GM12878 (cell line): ENCODE data around the gene DTWD2.

ENCODE experiments used
- CBX3 ChIP-seq: fragments of 200-600 bp; sonication (generic); IDR thresholded peaks from 2 replicates; pipeline ENCODE4 v1.6.1; 2016; ENCODE audit warnings: low read depth, borderline replicate concordance
- POLR2A ChIP-seq: IDR thresholded peaks from 2 replicates; pipeline ENCODE4 v1.6.1; 2011; ENCODE audit warnings: low read depth, mild to moderate bottlenecking, low read length
- POLR2AphosphoS5 ChIP-seq: IDR thresholded peaks from 2 replicates; pipeline ENCODE4 v1.6.1; 2011; ENCODE audit warnings: mild to moderate bottlenecking, low read length, inconsistent platforms
- SIN3A ChIP-seq: IDR thresholded peaks from 2 replicates; pipeline ENCODE4 v1.6.1; 2012; ENCODE audit warnings: low read depth, low read length, improper control_type of control experiment
- SPI1 ChIP-seq: IDR thresholded peaks from 2 replicates; pipeline ENCODE4 v1.6.1; 2011; ENCODE audit warnings: low read depth, mild to moderate bottlenecking, low read length, moderate library complexity, borderline replicate concordance; ENCODE audit not compliant: insufficient read depth
- STAT1 ChIP-seq: fragments of 450-650 bp; conservative IDR thresholded peaks from 2 replicates; pipeline ENCODE4 v1.6.1; 2014; ENCODE audit warnings: antibody characterized with exemption, mild to moderate bottlenecking
- WRNIP1 ChIP-seq: IDR thresholded peaks from 2 replicates; pipeline ENCODE4 v1.6.1; 2011; ENCODE audit warnings: low read depth, low read length, improper control_type of control experiment, borderline replicate concordance
- TF ChIP-seq, protein P1 (sequence below), 3 experiments: IDR thresholded peaks in 2 of 3; conservative IDR thresholded peaks in 1 of 3; 2 replicates each; pipeline ENCODE4 v1.5.1; 2011; ENCODE audit warnings: low read depth in 3 of 3, low read length in 3 of 3, mild to moderate bottlenecking in 3 of 3, control low read depth in 2 of 3, moderate library complexity in 2 of 3, inconsistent platforms in 1 of 3, mixed read lengths in 1 of 3; ENCODE audit not compliant: control insufficient read depth in 2 of 3, insufficient read depth in 1 of 3; ENCODE audit errors: extremely low read depth in 1 of 3
- TF ChIP-seq, protein P2 (sequence below): IDR thresholded peaks from 2 replicates; pipeline ENCODE4 v1.6.1; 2012; ENCODE audit warnings: low read length, inconsistent platforms

DNA sequence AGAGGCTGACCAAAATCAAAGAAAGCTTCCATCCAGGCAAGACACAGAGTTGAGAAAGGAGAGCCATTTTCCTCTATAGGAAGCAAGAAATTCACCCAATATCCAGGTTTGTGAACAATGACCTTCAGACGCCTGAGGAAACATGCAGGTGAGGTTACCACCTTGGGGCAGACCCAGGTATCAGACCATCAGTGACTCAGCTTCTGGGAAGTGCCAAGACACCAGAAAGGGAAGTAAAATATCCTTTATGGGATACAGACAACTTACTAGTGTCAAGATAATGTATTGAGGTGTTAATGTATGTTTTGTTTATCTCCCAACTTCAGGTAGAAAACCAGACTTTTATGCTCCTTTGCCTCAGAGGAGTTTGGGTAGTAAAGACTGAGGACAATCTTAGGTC is 2.2 kb upstream of the DTWD2 start:
- TF ChIP-seq SPI1 = no peak
- no peak for TF ChIP-seq WRNIP1
- TF ChIP-seq, protein P1, sequence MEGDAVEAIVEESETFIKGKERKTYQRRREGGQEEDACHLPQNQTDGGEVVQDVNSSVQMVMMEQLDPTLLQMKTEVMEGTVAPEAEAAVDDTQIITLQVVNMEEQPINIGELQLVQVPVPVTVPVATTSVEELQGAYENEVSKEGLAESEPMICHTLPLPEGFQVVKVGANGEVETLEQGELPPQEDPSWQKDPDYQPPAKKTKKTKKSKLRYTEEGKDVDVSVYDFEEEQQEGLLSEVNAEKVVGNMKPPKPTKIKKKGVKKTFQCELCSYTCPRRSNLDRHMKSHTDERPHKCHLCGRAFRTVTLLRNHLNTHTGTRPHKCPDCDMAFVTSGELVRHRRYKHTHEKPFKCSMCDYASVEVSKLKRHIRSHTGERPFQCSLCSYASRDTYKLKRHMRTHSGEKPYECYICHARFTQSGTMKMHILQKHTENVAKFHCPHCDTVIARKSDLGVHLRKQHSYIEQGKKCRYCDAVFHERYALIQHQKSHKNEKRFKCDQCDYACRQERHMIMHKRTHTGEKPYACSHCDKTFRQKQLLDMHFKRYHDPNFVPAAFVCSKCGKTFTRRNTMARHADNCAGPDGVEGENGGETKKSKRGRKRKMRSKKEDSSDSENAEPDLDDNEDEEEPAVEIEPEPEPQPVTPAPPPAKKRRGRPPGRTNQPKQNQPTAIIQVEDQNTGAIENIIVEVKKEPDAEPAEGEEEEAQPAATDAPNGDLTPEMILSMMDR (IDR thresholded peaks at IDR 0.05 in 2 of 3, conservative IDR thresholded peaks at IDR 0.05 in 1 of 3; ENCODE audit: control insufficient read depth in 2 of 3, extremely low read depth in 1 of 3, insufficient read depth in 1 of 3, low read depth in 3 of 3, low read length in 3 of 3) = no peak
- no peak for TF ChIP-seq CBX3
- no peak for TF ChIP-seq SIN3A
- no peak for TF ChIP-seq POLR2A
- no peak for TF ChIP-seq STAT1
- TF ChIP-seq, protein P2, sequence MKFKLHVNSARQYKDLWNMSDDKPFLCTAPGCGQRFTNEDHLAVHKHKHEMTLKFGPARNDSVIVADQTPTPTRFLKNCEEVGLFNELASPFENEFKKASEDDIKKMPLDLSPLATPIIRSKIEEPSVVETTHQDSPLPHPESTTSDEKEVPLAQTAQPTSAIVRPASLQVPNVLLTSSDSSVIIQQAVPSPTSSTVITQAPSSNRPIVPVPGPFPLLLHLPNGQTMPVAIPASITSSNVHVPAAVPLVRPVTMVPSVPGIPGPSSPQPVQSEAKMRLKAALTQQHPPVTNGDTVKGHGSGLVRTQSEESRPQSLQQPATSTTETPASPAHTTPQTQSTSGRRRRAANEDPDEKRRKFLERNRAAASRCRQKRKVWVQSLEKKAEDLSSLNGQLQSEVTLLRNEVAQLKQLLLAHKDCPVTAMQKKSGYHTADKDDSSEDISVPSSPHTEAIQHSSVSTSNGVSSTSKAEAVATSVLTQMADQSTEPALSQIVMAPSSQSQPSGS = no peak
- TF ChIP-seq POLR2AphosphoS5 = no peak
